ENCODE results near the gene TRAM2.

DNA sequence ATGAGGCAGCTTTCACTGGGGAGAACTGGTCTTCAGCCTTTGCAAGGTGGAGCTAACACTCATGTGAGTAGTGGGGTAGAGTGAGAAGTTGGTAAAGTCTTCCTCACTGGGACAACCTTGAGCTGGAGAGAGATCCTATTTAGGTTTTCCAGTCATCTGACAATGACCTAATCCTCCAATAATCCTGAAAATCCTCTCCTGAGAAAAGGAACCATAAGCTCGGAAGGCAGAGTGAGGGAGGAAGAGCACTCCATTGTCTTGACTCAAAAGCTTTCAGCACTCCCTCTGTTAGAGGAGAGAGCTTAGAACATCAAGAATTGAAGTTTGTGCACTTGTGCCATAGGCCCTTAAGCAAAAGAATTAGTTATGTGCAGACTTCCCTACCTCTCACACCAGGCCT is 77.8 kb downstream of the TRAM2 start:
- TF ChIP-seq POLR2AphosphoS5 (IDR thresholded peaks at IDR 0.05; ENCODE audit: insufficient read depth in 1 of 2, low read depth in 1 of 2) (no peak), POLR2A (IDR thresholded peaks at IDR 0.05) (no peak)

Measured in vagina (tissue), 2 donors.